Stimulated activated CD4-positive, alpha-beta T cell treated with anti-CD3 and anti-CD28 coated beads, Interleukin-1b, Interleukin-23, amount 100 ng/mL, for 4 hours (primary cell): ENCODE results near the gene NECTIN3.

Source experiments
- DNase-seq, 2 donors: peaks; one replicate each; pipeline ENCODE4 v3.0.0-alpha.2; 2020; ENCODE audit warnings: low read depth in 2 of 2

NECTIN3 gene, protein sequence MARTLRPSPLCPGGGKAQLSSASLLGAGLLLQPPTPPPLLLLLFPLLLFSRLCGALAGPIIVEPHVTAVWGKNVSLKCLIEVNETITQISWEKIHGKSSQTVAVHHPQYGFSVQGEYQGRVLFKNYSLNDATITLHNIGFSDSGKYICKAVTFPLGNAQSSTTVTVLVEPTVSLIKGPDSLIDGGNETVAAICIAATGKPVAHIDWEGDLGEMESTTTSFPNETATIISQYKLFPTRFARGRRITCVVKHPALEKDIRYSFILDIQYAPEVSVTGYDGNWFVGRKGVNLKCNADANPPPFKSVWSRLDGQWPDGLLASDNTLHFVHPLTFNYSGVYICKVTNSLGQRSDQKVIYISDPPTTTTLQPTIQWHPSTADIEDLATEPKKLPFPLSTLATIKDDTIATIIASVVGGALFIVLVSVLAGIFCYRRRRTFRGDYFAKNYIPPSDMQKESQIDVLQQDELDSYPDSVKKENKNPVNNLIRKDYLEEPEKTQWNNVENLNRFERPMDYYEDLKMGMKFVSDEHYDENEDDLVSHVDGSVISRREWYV

DNA sequence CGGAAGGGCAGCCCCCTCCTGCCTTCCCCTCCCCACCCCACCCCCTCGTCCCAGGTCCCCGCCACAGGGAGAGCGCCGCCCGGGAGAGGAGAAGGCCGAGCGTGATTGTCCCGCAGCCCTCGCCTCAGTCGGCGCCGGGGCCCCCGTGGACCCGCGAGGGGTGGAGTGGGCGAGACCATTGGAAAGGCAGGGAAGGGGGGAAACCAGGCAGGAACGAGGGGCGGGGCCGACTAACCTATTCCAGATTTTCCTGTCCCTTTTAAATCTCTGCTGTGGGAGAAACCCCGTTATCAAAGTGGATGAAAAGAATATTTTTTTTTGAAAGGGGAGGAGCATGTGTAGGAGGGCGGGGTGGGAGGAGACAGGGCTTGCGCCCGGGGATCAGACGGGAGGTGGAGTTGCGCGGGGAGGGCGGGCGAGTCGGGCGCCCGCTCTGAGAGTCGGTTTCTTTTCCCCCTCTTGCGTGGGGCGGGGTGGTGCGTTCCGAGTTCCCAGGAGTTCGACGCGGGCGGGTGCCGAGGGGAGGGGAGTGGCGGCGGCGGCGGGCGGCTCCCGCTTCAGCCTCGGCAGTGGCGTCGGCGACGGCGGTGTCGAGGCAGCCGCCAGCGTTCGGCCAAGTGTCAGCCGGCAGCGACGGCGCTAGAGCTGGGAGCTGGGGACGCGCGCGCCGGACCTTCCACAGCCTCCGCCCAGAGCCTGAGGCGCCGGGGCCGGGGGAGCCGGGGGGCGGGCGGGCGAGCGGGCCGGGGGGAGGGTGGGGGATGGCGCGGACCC, at the start of gene NECTIN3:
Gene NECTIN3, plus strand, starts transcription at position 560 of the 774 bp plus-strand sequence. Its CDS starts 202 bp downstream, at position 762.
- DNase-seq, result peak; percentile 73 to 85

DNA sequence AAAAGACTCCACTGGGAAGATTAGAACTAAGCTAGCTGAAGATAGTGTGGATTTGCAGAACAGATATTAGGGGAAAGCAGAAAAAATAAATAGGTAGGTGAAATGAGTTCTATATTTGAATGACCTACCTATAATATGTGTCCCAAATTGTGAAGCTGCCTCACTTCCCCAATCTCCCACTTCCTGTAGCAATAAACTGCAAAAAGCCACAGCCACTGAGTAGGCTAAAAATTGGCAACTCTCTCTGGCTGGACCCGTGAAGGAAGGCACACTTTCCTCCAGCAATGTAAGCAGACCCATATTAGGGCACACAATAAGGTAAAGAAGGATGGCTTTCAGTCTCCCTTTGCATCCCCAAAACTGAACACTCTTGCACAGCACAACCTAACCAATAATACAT, 43.7 kb upstream of the NECTIN3 start:
- no peak for DNase-seq

- no peak for DNase-seq
Observed at GRCh38 chr3:111031538-111031937, 40.1 kb upstream of the NECTIN3 start.

DNA sequence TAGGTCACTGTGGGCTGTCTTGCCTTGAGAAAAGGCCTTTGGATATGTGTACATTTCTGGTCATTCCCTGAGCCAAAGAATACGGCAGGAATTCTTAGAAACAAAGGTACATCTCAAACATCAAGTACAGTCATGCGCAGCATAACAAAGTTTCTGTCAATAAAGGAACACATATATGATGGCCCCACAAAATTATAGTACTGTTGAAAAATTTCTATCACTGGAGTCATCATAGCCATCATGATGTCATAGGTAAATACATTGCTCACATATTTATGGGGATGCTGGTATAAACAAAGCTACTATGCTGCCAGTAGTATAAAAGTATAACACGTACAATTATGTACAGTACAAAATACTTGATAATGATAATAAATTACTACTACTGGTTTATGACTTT, 38.9 kb upstream of the NECTIN3 start:
- no peak for DNase-seq

GRCh38 chr3:111033470-111034050, 38.1 kb upstream of the NECTIN3 start:
- no peak for DNase-seq

DNA sequence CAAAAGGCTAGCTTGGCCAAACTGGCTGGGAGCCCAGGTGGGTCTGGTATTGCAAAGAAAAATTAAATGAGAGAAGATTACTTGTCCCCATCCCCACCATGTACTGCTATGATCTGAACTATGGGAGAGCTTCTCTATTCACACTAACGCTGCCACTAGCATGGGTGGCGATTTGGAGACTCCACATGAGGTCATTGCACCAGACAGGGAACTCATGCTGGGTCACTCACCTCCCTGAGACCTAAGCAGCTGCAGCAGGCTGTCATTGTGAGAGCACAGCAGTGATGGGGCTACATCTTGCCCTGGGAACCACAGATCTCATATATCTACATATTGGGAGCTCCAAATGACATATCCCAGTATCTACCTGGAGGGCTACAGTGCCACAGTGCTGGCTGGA, 36.3 kb upstream of the NECTIN3 start:
- DNase-seq, result no peak

DNA sequence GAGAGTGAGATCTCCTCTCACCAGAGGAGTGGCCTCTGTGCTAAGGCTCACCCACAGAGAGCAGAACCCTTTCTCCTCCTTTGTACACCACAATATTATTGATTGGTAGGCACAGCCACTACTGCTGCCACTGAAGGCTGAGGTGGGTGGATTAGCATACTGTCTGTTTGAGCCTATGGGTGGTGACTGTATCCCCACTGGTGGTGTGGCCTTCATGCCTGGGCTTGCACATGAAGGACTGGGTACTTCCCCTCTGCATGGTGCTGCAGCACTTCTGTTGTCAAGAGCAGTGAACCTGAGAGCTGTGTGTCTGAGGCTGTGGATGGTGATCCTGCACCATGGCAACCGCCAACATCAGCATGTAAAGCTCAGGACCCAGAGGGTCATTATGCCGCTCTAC, 35.7 kb upstream of the NECTIN3 start:
- DNase-seq, result no peak

DNA sequence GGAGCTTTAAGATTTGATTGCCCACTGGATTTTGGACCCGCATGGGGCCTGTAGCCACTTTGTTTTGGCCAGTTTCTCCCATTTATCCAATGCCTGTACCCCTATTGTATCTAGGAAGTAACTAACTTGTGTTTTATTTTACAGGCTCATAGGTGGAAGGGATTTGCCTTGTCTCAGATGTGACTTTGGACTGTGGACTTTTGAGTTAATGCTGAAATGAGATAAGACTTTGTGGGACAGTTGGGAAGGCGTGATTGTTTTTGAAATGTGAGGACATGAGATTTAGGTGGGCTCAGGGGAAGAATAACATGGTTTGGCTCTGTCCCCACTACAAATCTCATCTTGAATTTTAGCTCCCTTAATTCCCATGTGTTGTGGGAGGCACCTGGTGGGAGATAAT, 30.7 kb upstream of the NECTIN3 start:
- no peak for DNase-seq

DNA sequence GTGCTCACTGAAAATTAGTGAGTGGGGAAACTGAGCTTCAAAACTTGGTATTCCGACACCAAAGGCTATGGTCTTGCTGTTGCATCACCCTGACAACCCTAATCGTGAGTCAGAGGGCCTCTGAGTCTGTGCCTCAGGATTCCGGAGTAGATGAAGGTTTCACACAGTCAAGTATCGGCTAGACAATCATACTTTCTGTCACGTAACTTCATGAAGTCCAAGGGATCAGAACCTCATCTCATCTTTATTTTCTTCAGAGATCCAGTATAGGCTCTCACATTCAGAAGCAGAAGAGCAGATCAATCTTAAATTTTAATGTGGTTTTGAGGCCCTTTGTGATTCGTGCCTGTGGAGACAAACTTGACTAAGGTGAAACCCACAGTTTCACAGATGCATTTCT, 26.1 kb upstream of the NECTIN3 start:
- DNase-seq, result no peak

DNA sequence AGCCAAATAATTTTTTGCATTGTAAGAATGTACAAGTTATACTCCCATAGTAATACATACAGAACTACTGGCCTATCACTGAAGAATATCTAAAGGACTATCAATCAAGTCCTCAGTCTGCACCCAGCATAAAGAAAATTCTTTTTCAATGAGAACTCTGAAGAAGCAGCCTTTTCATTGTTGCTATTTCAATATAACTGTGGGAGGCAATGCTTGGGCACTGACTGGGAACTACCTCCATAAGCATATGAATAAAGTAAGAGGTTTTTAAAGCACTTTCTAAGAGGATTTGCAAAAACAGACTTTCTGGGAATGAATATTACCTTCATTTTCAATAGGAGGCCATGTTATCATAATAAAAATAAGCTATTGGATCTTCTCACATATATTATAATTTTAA, 24.6 kb upstream of the NECTIN3 start:
- no peak for DNase-seq

DNA sequence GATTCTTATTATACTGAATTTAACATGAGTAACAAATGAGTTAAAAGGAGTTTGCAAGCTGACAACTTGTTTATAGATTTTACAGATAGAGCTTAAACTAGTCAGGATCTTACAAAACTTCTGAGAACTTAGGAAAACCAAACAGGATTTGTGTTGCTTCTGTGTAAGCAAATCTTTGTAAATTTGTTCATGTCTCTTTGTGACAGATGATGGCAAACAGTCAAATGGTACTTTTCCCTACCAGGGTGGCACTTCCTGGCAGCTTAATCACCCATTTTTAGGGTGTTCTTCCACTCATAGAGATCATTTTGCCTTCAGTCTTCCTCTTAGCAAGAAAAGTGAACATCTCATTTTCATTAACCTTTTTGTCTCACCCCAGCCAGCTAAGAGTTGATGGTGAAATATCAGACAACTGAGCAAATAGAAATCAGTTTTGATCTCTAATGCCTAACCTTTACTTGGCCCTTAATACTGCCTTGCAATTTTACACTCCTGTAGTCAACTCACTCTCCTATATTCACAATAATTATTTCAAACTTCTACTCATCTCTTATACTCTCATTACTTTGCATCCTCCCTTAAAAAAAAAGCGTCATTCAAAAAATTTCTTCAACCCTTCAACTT, 23.7 kb upstream of the NECTIN3 start:
- no peak for DNase-seq

- no peak for DNase-seq
Observed at GRCh38 chr3:111051354-111051753, 20.3 kb upstream of the NECTIN3 start.

DNA sequence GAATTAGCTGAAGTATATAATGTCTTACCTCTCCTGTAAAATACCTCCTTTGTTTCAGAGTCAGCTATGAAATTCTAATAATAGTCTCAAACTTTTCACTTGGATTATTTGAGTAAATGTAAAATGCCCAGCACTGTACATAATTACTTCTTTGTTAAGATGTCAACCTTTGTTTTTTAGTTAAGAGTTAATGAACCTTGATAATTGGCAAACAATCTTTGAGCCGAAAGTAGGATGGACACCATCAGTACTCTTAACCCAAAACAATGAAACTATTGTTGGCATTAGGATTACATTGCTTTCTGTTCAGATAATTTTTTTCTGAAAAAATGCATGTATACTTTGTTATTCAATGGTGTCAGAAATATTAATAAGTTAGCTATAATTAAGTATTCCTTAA, 3.0 kb upstream of the NECTIN3 start:
- DNase-seq, result no peak

GRCh38 chr3:111069974-111070771, 1.4 kb upstream of the NECTIN3 start:
- DNase-seq, result no peak

DNA sequence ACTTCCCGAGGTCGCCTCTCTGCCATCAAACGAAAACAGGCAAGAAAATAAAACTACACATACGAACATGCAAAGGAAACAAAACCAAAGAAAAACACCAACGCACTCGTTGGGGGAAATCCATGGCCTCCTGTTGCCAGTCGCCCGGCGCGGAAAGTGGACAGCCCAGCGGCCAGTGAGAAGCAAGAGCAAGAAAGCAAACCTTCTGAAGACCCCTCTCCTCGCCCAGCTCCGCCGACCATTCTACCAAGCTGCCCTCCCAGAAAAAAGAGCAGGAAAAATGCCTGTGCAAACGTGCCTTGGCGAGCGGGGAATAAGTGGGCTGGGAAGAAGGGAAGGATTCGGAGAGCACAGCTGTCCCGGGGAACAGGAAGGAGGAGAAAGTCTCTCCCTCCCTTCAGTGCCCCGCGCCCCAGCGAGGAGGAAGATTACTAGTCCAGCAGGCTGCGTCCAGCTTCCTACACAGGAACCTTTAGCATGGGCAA, 802 bp upstream of the NECTIN3 start:
- DNase-seq, result peak in 1 of 2 donors; percentile 7

GRCh38 chr3:111072031-111072921, 660 bp downstream of the NECTIN3 start:
- DNase-seq, result peak in 1 of 2 donors; percentile 25

- no peak for DNase-seq
Observed at GRCh38 chr3:111073218-111073617, 1.6 kb downstream of the NECTIN3 start.

DNA sequence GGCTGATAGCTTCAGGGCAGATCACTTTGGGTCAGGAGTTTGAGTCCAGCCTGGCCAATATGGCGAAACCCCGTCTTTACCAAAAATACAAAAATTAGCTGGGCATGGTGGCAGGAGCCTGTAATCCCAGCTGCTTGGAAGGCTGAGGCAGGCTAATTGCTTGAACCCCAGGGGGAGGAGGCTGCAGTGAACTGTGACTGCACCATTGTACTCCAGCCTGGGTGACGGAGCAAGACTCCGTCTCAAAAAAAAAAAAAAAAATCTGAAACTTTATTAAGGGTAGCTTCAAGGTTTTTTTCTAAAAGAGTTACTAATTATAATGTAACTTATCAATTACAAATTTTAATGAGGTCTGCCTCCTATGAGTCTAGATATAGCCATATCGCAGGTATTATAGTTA, 5.1 kb downstream of the NECTIN3 start:
- DNase-seq, result no peak

- DNase-seq, result no peak
Observed at GRCh38 chr3:111077369-111077768, 5.8 kb downstream of the NECTIN3 start.

GRCh38 chr3:111080413-111080812, 8.8 kb downstream of the NECTIN3 start:
- DNase-seq, result no peak
